Astrocyte (in vitro differentiated cells and primary cell): ENCODE results near the gene RB1. TPM values are rescaled to one million over a fixed set of nuclear protein-coding genes. Genes with fewer than 3 reads are reported as not detected.

Experiments
- DNase-seq: peaks from one replicate; pipeline ENCODE4 v3.0.0-alpha.2; 2010; ENCODE audit warnings: low read depth
- FAIRE-seq: peaks from 2 replicates; lab custom pipeline; 2011; peaks lifted over from hg19 to GRCh38; lab: Jason Lieb, UNC
- H2AFZ ChIP-seq: 2 replicates; pipeline ENCODE4 v1.6.0; 2012; ENCODE audit warnings: low read depth, low read length, inconsistent platforms
- H3K27ac ChIP-seq: 2 replicates; pipeline ENCODE4 v1.5.1; 2011; ENCODE audit warnings: low read depth, low read length, inconsistent platforms
- H3K27me3 ChIP-seq: 2 replicates; pipeline ENCODE4 v1.6.0; 2011; ENCODE audit warnings: low read length, inconsistent platforms; ENCODE audit not compliant: insufficient read depth
- H3K36me3 ChIP-seq: 2 replicates; pipeline ENCODE4 v1.5.1; 2011; ENCODE audit warnings: low read length, inconsistent platforms; ENCODE audit not compliant: insufficient read depth
- H3K4me1 ChIP-seq: 2 replicates; pipeline ENCODE4 v1.5.1; 2011; ENCODE audit warnings: low read length, inconsistent platforms; ENCODE audit not compliant: insufficient read depth
- H3K4me2 ChIP-seq: 2 replicates; pipeline ENCODE4 v1.6.0; 2012; ENCODE audit warnings: low read length, inconsistent platforms
- H3K4me3 ChIP-seq: 2 replicates; pipeline ENCODE4 v1.5.1; 2011; ENCODE audit warnings: low read depth, mild to moderate bottlenecking, low read length, inconsistent platforms; ENCODE audit not compliant: insufficient read depth
- H3K79me2 ChIP-seq: 2 replicates; pipeline ENCODE4 v1.6.0; 2012; ENCODE audit warnings: mild to moderate bottlenecking, low read length, inconsistent platforms; ENCODE audit not compliant: insufficient read depth
- H3K9ac ChIP-seq: 2 replicates; pipeline ENCODE4 v1.6.0; 2012; ENCODE audit warnings: mild to moderate bottlenecking, low read length, inconsistent platforms
- H3K9me3 ChIP-seq: 2 replicates; pipeline ENCODE4 v1.5.1; 2012; ENCODE audit warnings: low read depth, mild to moderate bottlenecking, low read length, inconsistent platforms; ENCODE audit not compliant: insufficient read depth
- H4K20me1 ChIP-seq: 2 replicates; pipeline ENCODE4 v1.6.0; 2012; ENCODE audit warnings: low read length, inconsistent platforms; ENCODE audit not compliant: insufficient read depth
- H3K27ac Mint-ChIP-seq: one replicate; pipeline ENCODE4 v1.8.0; 2021; ENCODE audit warnings: mild to moderate bottlenecking, mixed read lengths; ENCODE audit not compliant: unreplicated experiment
- H3K27me3 Mint-ChIP-seq: one replicate; pipeline ENCODE4 v1.8.0; 2021; ENCODE audit warnings: low read depth, mixed read lengths; ENCODE audit not compliant: unreplicated experiment
- H3K36me3 Mint-ChIP-seq: one replicate; pipeline ENCODE4 v1.8.0; 2021; ENCODE audit warnings: low read depth, mixed read lengths; ENCODE audit not compliant: unreplicated experiment
- H3K4me1 Mint-ChIP-seq: one replicate; pipeline ENCODE4 v1.8.0; 2021; ENCODE audit warnings: low read depth, mixed read lengths; ENCODE audit not compliant: unreplicated experiment
- H3K4me3 Mint-ChIP-seq: one replicate; pipeline ENCODE4 v1.8.0; 2021; ENCODE audit warnings: mild to moderate bottlenecking, moderate library complexity, mixed read lengths; ENCODE audit not compliant: unreplicated experiment
- H3K9me3 Mint-ChIP-seq: one replicate; pipeline ENCODE4 v1.8.0; 2021; ENCODE audit warnings: mild to moderate bottlenecking, mixed read lengths; ENCODE audit not compliant: unreplicated experiment
- EZH2 ChIP-seq: IDR thresholded peaks from 2 replicates; pipeline ENCODE4 v1.6.1; 2012; ENCODE audit warnings: mild to moderate bottlenecking, low read length, inconsistent platforms; ENCODE audit not compliant: insufficient read depth
- total RNA-seq: library from RNA; stranded (reverse); gene quantifications from 2 replicates; pipeline ENCODE4 v1.2.1, GENCODE V29; 2021
- TF ChIP-seq, protein P1 (sequence below): IDR thresholded peaks from 2 replicates; pipeline ENCODE4 v1.5.1; 2011; ENCODE audit warnings: low read depth, mild to moderate bottlenecking, inconsistent platforms, low read length, moderate library complexity; ENCODE audit not compliant: insufficient read depth

Gene RB1
- total RNA-seq, 1 donor from 2014 or later = 32.7 TPM

- TF ChIP-seq, protein P1, sequence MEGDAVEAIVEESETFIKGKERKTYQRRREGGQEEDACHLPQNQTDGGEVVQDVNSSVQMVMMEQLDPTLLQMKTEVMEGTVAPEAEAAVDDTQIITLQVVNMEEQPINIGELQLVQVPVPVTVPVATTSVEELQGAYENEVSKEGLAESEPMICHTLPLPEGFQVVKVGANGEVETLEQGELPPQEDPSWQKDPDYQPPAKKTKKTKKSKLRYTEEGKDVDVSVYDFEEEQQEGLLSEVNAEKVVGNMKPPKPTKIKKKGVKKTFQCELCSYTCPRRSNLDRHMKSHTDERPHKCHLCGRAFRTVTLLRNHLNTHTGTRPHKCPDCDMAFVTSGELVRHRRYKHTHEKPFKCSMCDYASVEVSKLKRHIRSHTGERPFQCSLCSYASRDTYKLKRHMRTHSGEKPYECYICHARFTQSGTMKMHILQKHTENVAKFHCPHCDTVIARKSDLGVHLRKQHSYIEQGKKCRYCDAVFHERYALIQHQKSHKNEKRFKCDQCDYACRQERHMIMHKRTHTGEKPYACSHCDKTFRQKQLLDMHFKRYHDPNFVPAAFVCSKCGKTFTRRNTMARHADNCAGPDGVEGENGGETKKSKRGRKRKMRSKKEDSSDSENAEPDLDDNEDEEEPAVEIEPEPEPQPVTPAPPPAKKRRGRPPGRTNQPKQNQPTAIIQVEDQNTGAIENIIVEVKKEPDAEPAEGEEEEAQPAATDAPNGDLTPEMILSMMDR = no peak
- no peak for TF ChIP-seq EZH2
- no peaks in the 10 kb centered on the region for H3K9me3 ChIP-seq
- no peaks in the 10 kb centered on the region for H3K9me3 Mint-ChIP-seq
These were observed 4.0 kb upstream of the RB1 start for GRCh38 chr13:48299591-48299990.

GRCh38 chr13:48302871-48303358, 636 bp upstream of the RB1 start:
- Histone ChIP-seq H3K4me3 (peak overlapping the region; percentile 92), H3K79me2 (peaks cover 37% of the 10 kb centered on the region), H3K4me1 (peaks cover 4% of the 10 kb centered on the region), H2AFZ (peak overlapping the region; percentile 88), H4K20me1 (peaks cover 16% of the 10 kb centered on the region), H3K9ac (peak overlapping the region; percentile 97), H3K36me3 (no peaks in the 10 kb centered on the region), H3K27ac (peak overlapping the region; percentile 94), H3K4me2 (peak overlapping the region; percentile 88), H3K9me3 (no peaks in the 10 kb centered on the region), H3K27me3 (no peaks in the 10 kb centered on the region)
- H3K27me3 Mint-ChIP-seq = peaks cover 2% of the 10 kb centered on the region
- H3K4me3 Mint-ChIP-seq = peak overlapping the region; percentile 95
- H3K9me3 Mint-ChIP-seq = no peaks in the 10 kb centered on the region
- no peak for DNase-seq
- no peak for FAIRE-seq
- H3K4me1 Mint-ChIP-seq = peaks cover 2% of the 10 kb centered on the region
- TF ChIP-seq, protein P1 = no peak
- no peak for TF ChIP-seq EZH2
- H3K36me3 Mint-ChIP-seq = no peaks in the 10 kb centered on the region
- peak overlapping the region; percentile 81 for H3K27ac Mint-ChIP-seq

More at GRCh38 chr13:48299591-48299990, 4.0 kb upstream of the RB1 start:
- Histone ChIP-seq H2AFZ (no peak overlapping the region), H3K4me1 (no peaks in the 10 kb centered on the region), H3K9ac (no peak overlapping the region), H3K79me2 (peaks cover 8% of the 10 kb centered on the region), H3K27ac (no peak overlapping the region), H3K36me3 (no peaks in the 10 kb centered on the region), H3K27me3 (no peaks in the 10 kb centered on the region), H3K4me3 (no peak overlapping the region), H4K20me1 (peaks cover 3% of the 10 kb centered on the region), H3K4me2 (no peak overlapping the region)
- Mint-ChIP-seq H3K27ac (peak overlapping the region; percentile 34), H3K27me3 (peaks cover 2% of the 10 kb centered on the region), H3K4me3 (no peak overlapping the region), H3K36me3 (no peaks in the 10 kb centered on the region), H3K4me1 (peaks cover 2% of the 10 kb centered on the region)
- FAIRE-seq = no peak
- DNase-seq = no peak

- DNase-seq (peak; percentile 49), FAIRE-seq (no peak)
- peaks cover 4% of the 10 kb centered on the region for H3K4me1 ChIP-seq
- Mint-ChIP-seq H3K4me3 (peak overlapping the region; percentile 97), H3K27me3 (peaks cover 2% of the 10 kb centered on the region), H3K36me3 (no peaks in the 10 kb centered on the region), H3K9me3 (no peaks in the 10 kb centered on the region), H3K4me1 (peaks cover 2% of the 10 kb centered on the region), H3K27ac (peak overlapping the region; percentile 87)
- H3K4me3 ChIP-seq = peak overlapping the region; percentile 92
- no peaks in the 10 kb centered on the region for H3K36me3 ChIP-seq
- H3K4me2 ChIP-seq = peak overlapping the region; percentile 88
- H3K9me3 ChIP-seq = no peaks in the 10 kb centered on the region
- peak overlapping the region; percentile 94 for H3K27ac ChIP-seq
- H3K79me2 ChIP-seq = peaks cover 42% of the 10 kb centered on the region
- H3K9ac ChIP-seq = peak overlapping the region; percentile 97
- H2AFZ ChIP-seq = peak overlapping the region; percentile 88
- TF ChIP-seq, protein P1 = no peak
- TF ChIP-seq EZH2 = no peak
- H4K20me1 ChIP-seq = peaks cover 16% of the 10 kb centered on the region
- H3K27me3 ChIP-seq = no peaks in the 10 kb centered on the region
These were observed 759 bp downstream of the RB1 start for GRCh38 chr13:48304143-48304876.
